Heart left ventricle (tissue), 16 donors: ENCODE results near the gene PSMA3. TPM values are rescaled to one million over a fixed set of nuclear protein-coding genes. Genes with fewer than 3 reads are reported as not detected.
"Not testable (repeated sequence)": the region's sequence is repeated elsewhere in the genome, so short reads cannot be mapped to it uniquely, and the experiment has no call there.

Source experiments
- ATAC-seq, 4 donors: fragments of 200-7000 bp; cut with Tn5 transposase; one replicate each; pipeline ENCODE4 v1.9.1; 2020 to 2022; ENCODE audit warnings: moderate library complexity in 4 of 4, mild to moderate bottlenecking in 3 of 4, moderate number of reproducible peaks in 1 of 4
- DNase-seq, 5 donors: peaks; one replicate each; pipeline ENCODE4 v3.0.0-alpha.2; 2020
- H3K27ac ChIP-seq, 12 donors: fragments of 200-600 bp; sonication (generic) in 4 of 12; one replicate each; pipeline versions ENCODE4 v1.5.0 to v1.8.0; 2016 to 2022; ENCODE audit warnings: mild to moderate bottlenecking in 2 of 12
- H3K27me3 ChIP-seq, 9 donors: fragments of 200-600 bp; sonication (generic) in 2 of 9; one replicate each; pipeline versions ENCODE4 v1.5.1 to v1.8.0; 2016 to 2022; ENCODE audit warnings: mild to moderate bottlenecking in 3 of 9
- H3K36me3 ChIP-seq, 9 donors: fragments of 200-600 bp; sonication (generic) in 2 of 9; one replicate each; pipeline versions ENCODE4 v1.5.0 to v1.8.0; 2018 to 2022; ENCODE audit warnings: mild to moderate bottlenecking in 2 of 9
- H3K4me1 ChIP-seq, 12 donors: fragments of 200-600 bp; sonication (generic) in 4 of 12; one replicate each; pipeline versions ENCODE4 v1.5.0 to v1.8.0; 2016 to 2022; ENCODE audit warnings: mild to moderate bottlenecking in 3 of 12
- H3K4me3 ChIP-seq, 12 donors: fragments of 200-600 bp; sonication (generic) in 4 of 12; one replicate each; pipeline versions ENCODE4 v1.5.0 to v1.8.0; 2017 to 2022; ENCODE audit warnings: mild to moderate bottlenecking in 9 of 12, moderate library complexity in 4 of 12
- H3K9me3 ChIP-seq, 12 donors: fragments of 200-600 bp; sonication (generic) in 4 of 12; one replicate each; pipeline versions ENCODE4 v1.5.0 to v1.8.0; 2016 to 2022; ENCODE audit warnings: mild to moderate bottlenecking in 1 of 12
- CTCF ChIP-seq, 12 donors: fragments of 200-600 bp; sonication (generic) in 4 of 12; IDR thresholded peaks; one replicate each; pipeline versions ENCODE4 v1.5.0 to v1.8.0; 2018 to 2022; ENCODE audit warnings: antibody characterized with exemption in 12 of 12, mild to moderate bottlenecking in 5 of 12
- POLR2A ChIP-seq, 2 donors: fragments of 450-650 bp; IDR thresholded peaks; one replicate each; pipeline ENCODE4 v1.6.1; 2017; ENCODE audit warnings: antibody characterized with exemption in 2 of 2, mild to moderate bottlenecking in 2 of 2, moderate library complexity in 2 of 2
- WGBS, 4 donors: extraction: QIAGEN DNeasy Blood & Tissue Kit in 2 of 4; methylation state at CpG; one replicate each; pipeline versions ENCODE4 v1.1.5 to v1.1.7; 2013 to 2018; 5-methylcytosine and 5-hydroxymethylcytosine counted together
- intact Hi-C, 10 donors: fragments of 100-400 bp; cut with DNase I; formaldehyde crosslinking; loops; one replicate each; pipeline versions ENCODE4 v1.11.1 to v1.14.2; 2022
- polyA plus RNA-seq, 2 donors: library from polyadenylated mRNA; stranded (reverse); fragments of 200-250 nt; gene quantifications; one replicate each; pipeline ENCODE4 v1.2.3, GENCODE V29; 2013
- total RNA-seq, 9 donors: library from RNA; depleted of rRNA in 2 of 9; stranded (reverse); fragments of >200 nt in 2 of 9; fragmentation: NEBNext Ultra II Directional in 3 of 9; extraction: Animal tissue kit (Norgen Biotek cat#: 25700) in 3 of 9; gene quantifications; one replicate each; pipeline versions ENCODE4 v1.1.0 to v1.2.4, GENCODE V29; 2016 to 2023
- donor health status: ischemic (EF 13 %, LVEDD 7.1; RV severe dilation, severe dysfunction).
- donor health status: healthy with polysubstance abuse.
- donor health status: DM: no; HTN: yes; CAD: no.
- donor health status: DM: no; HTN: no; CAD: no.
- donor health status: ischemic (EF 25% LVEDD 6.9; RV normal size, moderate dysfunction).
- donor health status: ischemic (EF 25% LVEDD 5.7; RV mildly dilated, moderate dysfunction).
- donor health status: healthy.
- donor health status: DM: yes; HTN: yes; CAD: no.
- donor health status: ischemic (EF 35%, LVEDD 5.7; RV mildly dilated, moderate dysfunction).
- donor health status: nonischemic (EF 11% LVEDD 7.7; RV severe dilation, severe dysfunction).
- donor health status: DM: yes; HTN: yes; CAD: no.
- donor health status: PGD.
- donor health status: ischemic (EF 29% LVEDD 5.4; RV normal size, mild dysfunction).
- donor health status: nonischemic (EF 23%, LVEDD 6.1; RV moderate dilation, normal function).

Gene PSMA3
- total and polyA plus RNA-seq, 11 donors: 121 to 232 (median 155) TPM

- 2 to 6% (median 3%) methylated on average over 3 of the region's 3 CpGs for WGBS, 4 donors
- no peaks in the 10 kb centered on the region for H3K27me3 ChIP-seq
Observed at GRCh38 chr14:58245562-58245961, 919 bp downstream of the PSMA3 start.

DNA sequence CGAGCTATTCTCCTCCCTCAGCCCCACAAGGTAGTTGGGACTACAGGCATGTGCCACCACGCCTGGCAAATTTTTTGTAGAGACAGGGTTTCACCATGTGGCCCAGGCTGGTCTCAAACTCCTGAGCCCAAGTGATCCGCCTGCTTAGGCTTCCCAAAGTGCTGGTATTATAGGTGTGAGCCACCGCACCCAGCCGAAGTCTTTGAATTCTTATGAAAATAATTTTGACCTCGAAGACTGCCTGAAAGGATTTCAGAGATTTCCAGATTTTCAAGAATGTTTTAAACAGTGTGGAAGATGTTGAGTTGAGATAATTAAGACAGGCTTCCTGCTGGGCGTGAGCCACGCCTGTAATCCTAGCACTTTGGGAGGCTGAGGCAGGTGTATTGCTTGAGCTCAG, 5.0 kb downstream of the PSMA3 start:
- intact Hi-C loops: loop anchor here in 1 of 10 donors (10.0 kb wide), 1 partner anchor 45 kb away; the partner anchor contains the start of gene ARID4A
- TF ChIP-seq POLR2A (IDR thresholded peaks at IDR 0.05) (no peak), CTCF (IDR thresholded peaks at IDR 0.05) (no peak)
- H3K4me1 ChIP-seq: peaks cover 4 to 40% (median 27%) of the 10 kb centered on the region in 12 donors
- 89 to 97% (median 94%) methylated on average over 8 of the region's 8 CpGs for WGBS, 4 donors
- H3K9me3 ChIP-seq: no peaks in the 10 kb centered on the region
- H3K27ac ChIP-seq: no peak overlapping the region
- H3K4me3 ChIP-seq: no peak overlapping the region
- no peaks in the 10 kb centered on the region for H3K27me3 ChIP-seq
- DNase-seq: no peak
- ATAC-seq: no peak
- peaks cover 0 to 76% (median 63%) of the 10 kb centered on the region in 9 donors for H3K36me3 ChIP-seq

More at GRCh38 chr14:58245562-58245961, 919 bp downstream of the PSMA3 start:
- Histone ChIP-seq H3K36me3 (peaks cover 0 to 36% (median 23%) of the 10 kb centered on the region in 9 donors), H3K4me3 (peak overlapping the region; percentile 66 to 96 (median 84)), H3K9me3 (no peaks in the 10 kb centered on the region), H3K4me1 (peaks cover 4 to 45% (median 31%) of the 10 kb centered on the region in 12 donors), H3K27ac (peak overlapping the region in 11 of 12 donors; percentile 91 to 99 (median 96))
- ATAC-seq: no peak
- TF ChIP-seq CTCF (IDR thresholded peaks at IDR 0.05) (no peak), POLR2A (IDR thresholded peaks at IDR 0.05) (no peak)
- no peak for DNase-seq
- intact Hi-C loops: loop anchor here in 3 of 10 donors (2.0 to 10.0 kb wide), 3 partner anchors 49 to 53 kb away; partner anchors contain the start of gene ARID4A (in 2 of the 3)

- DNase-seq (no peak), ATAC-seq (peak in 1 of 4 donors; percentile 21)
- 93 to 97% (median 96%) methylated on average over 4 of the region's 4 CpGs for WGBS, 4 donors
- no peak overlapping the region for H3K27ac ChIP-seq
- peaks cover 2 to 100% (median 98%) of the 10 kb centered on the region in 9 donors for H3K36me3 ChIP-seq
- peaks cover 0 to 9% (median 0%) of the 10 kb centered on the region in 12 donors for H3K4me1 ChIP-seq
- TF ChIP-seq POLR2A (IDR thresholded peaks at IDR 0.05) (no peak), CTCF (IDR thresholded peaks at IDR 0.05) (no peak)
- H3K27me3 ChIP-seq: no peaks in the 10 kb centered on the region
- no peaks in the 10 kb centered on the region for H3K9me3 ChIP-seq
- no peak overlapping the region for H3K4me3 ChIP-seq
- intact Hi-C loops: no loop called here
Observed at GRCh38 chr14:58258156-58258555, 13.5 kb downstream of the PSMA3 start.

- H3K27ac ChIP-seq, intact Hi-C loops, ATAC-seq, H3K27me3 ChIP-seq, H3K4me1 ChIP-seq, DNase-seq, H3K4me3 ChIP-seq, H3K9me3 ChIP-seq: not testable (repeated sequence)
- WGBS, 4 donors: 91 to 96% (median 95%) methylated on average over 10 of the region's 10 CpGs
- peaks cover 2 to 100% (median 98%) of the 10 kb centered on the region in 9 donors for H3K36me3 ChIP-seq
Observed at GRCh38 chr14:58262005-58262404, 17.4 kb downstream of the PSMA3 start.

DNA sequence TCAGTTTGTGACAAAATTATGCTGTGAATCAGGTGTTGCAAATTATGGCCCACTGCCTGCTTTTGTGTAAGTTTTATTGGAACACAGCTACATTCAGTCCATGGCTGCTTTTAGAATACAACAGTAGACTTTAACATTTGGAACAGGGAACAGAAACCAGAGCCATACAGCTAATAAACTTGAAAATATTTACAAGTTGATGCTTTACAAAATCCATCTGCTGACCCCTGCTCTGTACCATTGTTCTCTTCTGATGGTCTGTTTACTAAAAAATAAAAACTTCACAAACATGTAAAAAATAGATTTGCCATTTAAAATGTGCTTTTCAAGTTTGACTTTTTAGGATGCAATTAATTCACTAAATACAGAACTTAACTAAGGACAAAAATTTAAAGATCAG, 20.8 kb downstream of the PSMA3 start:
- TF ChIP-seq POLR2A (IDR thresholded peaks at IDR 0.05): no peak
- no peak for TF ChIP-seq CTCF (IDR thresholded peaks at IDR 0.05)
- DNase-seq: no peak
- intact Hi-C loops: no loop called here
- Histone ChIP-seq H3K4me1 (peaks cover 0 to 6% (median 0%) of the 10 kb centered on the region in 12 donors), H3K36me3 (peaks cover 0 to 100% (median 100%) of the 10 kb centered on the region in 9 donors), H3K4me3 (no peak overlapping the region), H3K27me3 (no peaks in the 10 kb centered on the region), H3K27ac (no peak overlapping the region), H3K9me3 (no peaks in the 10 kb centered on the region)
- ATAC-seq: no peak
